Left lung (tissue), 10 donors: Measurements from ENCODE around the gene DPYSL5. TPM values are rescaled to one million over a fixed set of nuclear protein-coding genes. Genes with fewer than 3 reads are reported as not detected.

Experiments
- ATAC-seq: fragments of 200-7000 bp; cut with Tn5 transposase; one replicate; pipeline ENCODE4 v1.9.1; 2020; ENCODE audit warnings: moderate library complexity
- DNase-seq, 4 donors: peaks; one replicate each; pipeline ENCODE4 v3.0.0-alpha.2; 2013 to 2020
- H3K27ac ChIP-seq, 2 donors: fragments of 200-600 bp; sonication (generic) in 1 of 2; one replicate each; pipeline versions ENCODE4 v1.5.0 to v1.8.0; 2020 to 2021
- H3K27me3 ChIP-seq, 2 donors: fragments of 200-600 bp; sonication (generic) in 1 of 2; one replicate each; pipeline versions ENCODE4 v1.5.0 to v1.8.0; 2020 to 2021
- H3K36me3 ChIP-seq, 2 donors: fragments of 200-600 bp; sonication (generic) in 1 of 2; one replicate each; pipeline versions ENCODE4 v1.5.0 to v1.8.0; 2020 to 2021
- H3K4me1 ChIP-seq, 2 donors: fragments of 200-600 bp; one replicate each; pipeline ENCODE4 v1.8.0; 2021
- H3K4me3 ChIP-seq, 2 donors: fragments of 200-600 bp; sonication (generic) in 1 of 2; one replicate each; pipeline versions ENCODE4 v1.5.0 to v1.8.0; 2020 to 2021; ENCODE audit warnings: mild to moderate bottlenecking in 1 of 2
- H3K9me3 ChIP-seq, 2 donors: fragments of 200-600 bp; sonication (generic) in 1 of 2; one replicate each; pipeline versions ENCODE4 v1.5.0 to v1.8.0; 2020 to 2021
- intact Hi-C, 2 donors: fragments of 100-400 bp; cut with DNase I; formaldehyde crosslinking; loops; one replicate each; pipeline versions ENCODE4 v1.11.2 to v1.14.2; 2022
- polyA plus RNA-seq, 6 donors: library from polyadenylated mRNA; unstranded; fragments of 120-200 nt; gene quantifications; one replicate each; pipeline ENCODE4 v1.2.1, GENCODE V29; 2013; ENCODE audit not compliant: insufficient read length in 6 of 6
- total RNA-seq, 2 donors: library from RNA; stranded (reverse); fragmentation: NEBNext Ultra II Directional; extraction: Animal tissue kit (Norgen Biotek cat#: 25700); gene quantifications; one replicate each; pipeline ENCODE4 v1.2.1, GENCODE V29; 2021
- TF ChIP-seq, protein P1 (sequence below), 2 donors: fragments of 200-600 bp; sonication (generic) in 1 of 2; IDR thresholded peaks; one replicate each; pipeline versions ENCODE4 v1.5.0 to v1.8.0; 2021; ENCODE audit warnings: antibody characterized with exemption in 2 of 2
- donor health status: DM: no; HTN: yes; CAD: no.
- donor health status: DM: no; HTN: no; CAD: no.

The DPYSL5 gene
- total and polyA plus RNA-seq, 8 donors = 0.07 to 0.37 (median 0.23) TPM; not detected in 2

DNA sequence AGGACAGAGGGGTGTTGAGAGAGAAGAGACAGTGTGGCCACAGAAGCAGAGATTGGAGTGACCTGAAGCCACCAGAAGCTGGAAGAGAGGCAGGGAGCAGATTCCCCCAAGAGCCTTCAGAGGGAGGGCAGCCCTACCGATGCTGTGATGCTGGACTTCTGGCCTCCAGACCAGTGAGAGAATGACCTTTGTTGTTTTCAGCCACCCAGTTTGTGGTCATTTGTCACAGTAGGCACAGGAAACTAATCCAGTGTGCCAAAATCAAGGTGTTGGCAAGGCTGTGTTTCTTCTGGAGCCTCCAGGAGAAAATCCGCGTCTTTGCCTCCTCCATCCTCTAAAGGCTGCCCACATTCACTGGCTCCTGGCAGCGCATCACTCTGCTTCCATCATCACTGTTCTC, 137.9 kb downstream of the DPYSL5 start:
- Histone ChIP-seq H3K27me3 (no peaks in the 10 kb centered on the region), H3K36me3 (no peaks in the 10 kb centered on the region), H3K9me3 (no peaks in the 10 kb centered on the region), H3K4me1 (peaks cover 0 to 16% of the 10 kb centered on the region in 2 donors), H3K27ac (no peak overlapping the region), H3K4me3 (no peak overlapping the region)
- intact Hi-C loops = no loop called here
- TF ChIP-seq, protein P1, sequence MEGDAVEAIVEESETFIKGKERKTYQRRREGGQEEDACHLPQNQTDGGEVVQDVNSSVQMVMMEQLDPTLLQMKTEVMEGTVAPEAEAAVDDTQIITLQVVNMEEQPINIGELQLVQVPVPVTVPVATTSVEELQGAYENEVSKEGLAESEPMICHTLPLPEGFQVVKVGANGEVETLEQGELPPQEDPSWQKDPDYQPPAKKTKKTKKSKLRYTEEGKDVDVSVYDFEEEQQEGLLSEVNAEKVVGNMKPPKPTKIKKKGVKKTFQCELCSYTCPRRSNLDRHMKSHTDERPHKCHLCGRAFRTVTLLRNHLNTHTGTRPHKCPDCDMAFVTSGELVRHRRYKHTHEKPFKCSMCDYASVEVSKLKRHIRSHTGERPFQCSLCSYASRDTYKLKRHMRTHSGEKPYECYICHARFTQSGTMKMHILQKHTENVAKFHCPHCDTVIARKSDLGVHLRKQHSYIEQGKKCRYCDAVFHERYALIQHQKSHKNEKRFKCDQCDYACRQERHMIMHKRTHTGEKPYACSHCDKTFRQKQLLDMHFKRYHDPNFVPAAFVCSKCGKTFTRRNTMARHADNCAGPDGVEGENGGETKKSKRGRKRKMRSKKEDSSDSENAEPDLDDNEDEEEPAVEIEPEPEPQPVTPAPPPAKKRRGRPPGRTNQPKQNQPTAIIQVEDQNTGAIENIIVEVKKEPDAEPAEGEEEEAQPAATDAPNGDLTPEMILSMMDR (IDR thresholded peaks at IDR 0.05) = no peak
- DNase-seq = no peak
- ATAC-seq = no peak

- no peak for ATAC-seq
- intact Hi-C loops = no loop called here
These were observed 138.6 kb downstream of the DPYSL5 start for GRCh38 chr2:26986576-26986975.

GRCh38 chr2:26988058-26988860, 140.3 kb downstream of the DPYSL5 start:
- peak in 1 of 4 donors; percentile 31 for DNase-seq
- peaks cover 0 to 6% of the 10 kb centered on the region in 2 donors for H3K4me1 ChIP-seq
- no peaks in the 10 kb centered on the region for H3K9me3 ChIP-seq
- no peak overlapping the region for H3K27ac ChIP-seq
- TF ChIP-seq, protein P1 (IDR thresholded peaks at IDR 0.05) = no peak
- ATAC-seq = peak; percentile 74
- H3K27me3 ChIP-seq = no peaks in the 10 kb centered on the region
- H3K36me3 ChIP-seq = no peaks in the 10 kb centered on the region
- intact Hi-C loops = no loop called here
- no peak overlapping the region for H3K4me3 ChIP-seq

More at GRCh38 chr2:26986576-26986975, 138.6 kb downstream of the DPYSL5 start:
- Histone ChIP-seq H3K27ac (no peak overlapping the region), H3K9me3 (no peaks in the 10 kb centered on the region), H3K4me3 (no peak overlapping the region), H3K4me1 (peaks cover 0 to 16% of the 10 kb centered on the region in 2 donors), H3K36me3 (no peaks in the 10 kb centered on the region), H3K27me3 (no peaks in the 10 kb centered on the region)
- no peak for DNase-seq
- TF ChIP-seq, protein P1 (IDR thresholded peaks at IDR 0.05) = no peak

DNA sequence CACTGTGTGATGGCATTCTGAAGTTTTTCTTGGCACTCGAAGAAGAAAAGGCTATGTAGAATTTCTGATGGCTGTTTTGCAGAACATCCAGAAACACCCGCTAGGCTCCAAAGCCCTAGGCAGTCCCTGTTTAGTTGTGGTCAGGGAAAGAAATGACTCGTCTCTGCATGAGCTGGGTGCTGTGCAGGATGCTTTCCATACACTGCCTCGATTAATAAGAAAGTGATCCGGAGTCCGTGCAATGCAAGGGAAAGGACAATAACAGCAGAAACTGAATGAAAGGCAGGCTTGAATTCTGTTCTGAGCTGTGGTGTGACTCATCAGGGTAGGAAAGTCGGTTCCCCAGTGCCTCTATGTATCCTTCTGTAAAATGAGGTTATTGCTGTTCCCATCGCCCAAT, 141.2 kb downstream of the DPYSL5 start:
- intact Hi-C loops = no loop called here
- ATAC-seq = no peak
- Histone ChIP-seq H3K36me3 (no peaks in the 10 kb centered on the region), H3K9me3 (no peaks in the 10 kb centered on the region), H3K4me1 (peaks cover 0 to 6% of the 10 kb centered on the region in 2 donors), H3K27ac (no peak overlapping the region), H3K27me3 (no peaks in the 10 kb centered on the region), H3K4me3 (no peak overlapping the region)
- TF ChIP-seq, protein P1 (IDR thresholded peaks at IDR 0.05) = no peak
- DNase-seq = no peak

- no peak overlapping the region for H3K4me3 ChIP-seq
- TF ChIP-seq, protein P1 (IDR thresholded peaks at IDR 0.05) = no peak
- no peaks in the 10 kb centered on the region for H3K9me3 ChIP-seq
- H3K27me3 ChIP-seq = no peaks in the 10 kb centered on the region
- H3K4me1 ChIP-seq = peaks cover 0 to 6% of the 10 kb centered on the region in 2 donors
- no peak for DNase-seq
- no peak overlapping the region for H3K27ac ChIP-seq
- H3K36me3 ChIP-seq = no peaks in the 10 kb centered on the region
- intact Hi-C loops = no loop called here
- ATAC-seq = no peak
These were observed 143.8 kb downstream of the DPYSL5 start for GRCh38 chr2:26991717-26992116.
